Amniotic stem cell (primary cell): ENCODE results near the gene LRPAP1.
"Not testable (repeated sequence)": the region's sequence is repeated elsewhere in the genome, so short reads cannot be mapped to it uniquely, and the experiment has no call there.

Source experiments
- DNase-seq: peaks from one replicate; lab custom pipeline; 2025; lab: John Stamatoyannopoulos, UW

LRPAP1 gene

GRCh38 chr4:3560465-3560864 lies 28.2 kb upstream of the LRPAP1 start:
- DNase-seq: not testable (repeated sequence)

- not testable (repeated sequence) for DNase-seq
Observed at GRCh38 chr4:3559381-3560290, 27.4 kb upstream of the LRPAP1 start.

GRCh38 chr4:3558514-3558836 lies 26.3 kb upstream of the LRPAP1 start:
- not testable (repeated sequence) for DNase-seq

- not testable (repeated sequence) for DNase-seq
Observed at GRCh38 chr4:3557676-3558513, 25.7 kb upstream of the LRPAP1 start.

GRCh38 chr4:3557088-3557492 lies 24.9 kb upstream of the LRPAP1 start:
- DNase-seq: not testable (repeated sequence)

- not testable (repeated sequence) for DNase-seq
Observed at GRCh38 chr4:3556244-3556867, 24.1 kb upstream of the LRPAP1 start.

GRCh38 chr4:3555459-3556070 lies 23.3 kb upstream of the LRPAP1 start:
- not testable (repeated sequence) for DNase-seq

- DNase-seq: not testable (repeated sequence)
Observed at GRCh38 chr4:3551366-3551765, 19.1 kb upstream of the LRPAP1 start.

- DNase-seq: not testable (repeated sequence)
Observed at GRCh38 chr4:3550792-3551325, 18.6 kb upstream of the LRPAP1 start.

GRCh38 chr4:3550041-3550440 lies 17.8 kb upstream of the LRPAP1 start:
- not testable (repeated sequence) for DNase-seq

- DNase-seq: not testable (repeated sequence)
Observed at GRCh38 chr4:3549694-3550001, 17.4 kb upstream of the LRPAP1 start.

GRCh38 chr4:3548991-3549693 lies 16.9 kb upstream of the LRPAP1 start:
- DNase-seq: not testable (repeated sequence)

- not testable (repeated sequence) for DNase-seq
Observed at GRCh38 chr4:3546721-3547120, 14.5 kb upstream of the LRPAP1 start.

- DNase-seq: not testable (repeated sequence)
Observed at GRCh38 chr4:3545351-3545750, 13.1 kb upstream of the LRPAP1 start.

- not testable (repeated sequence) for DNase-seq
Observed at GRCh38 chr4:3544259-3545025, 12.2 kb upstream of the LRPAP1 start.

- not testable (repeated sequence) for DNase-seq
Observed at GRCh38 chr4:3543415-3543814, 11.2 kb upstream of the LRPAP1 start.

- DNase-seq: not testable (repeated sequence)
Observed at GRCh38 chr4:3538906-3539305, 6.7 kb upstream of the LRPAP1 start.

- DNase-seq: not testable (repeated sequence)
Observed at GRCh38 chr4:3535812-3536211, 3.6 kb upstream of the LRPAP1 start.

GRCh38 chr4:3533423-3533820 lies 1.2 kb upstream of the LRPAP1 start:
- no peak for DNase-seq

GRCh38 chr4:3532751-3533422 lies 665 bp upstream of the LRPAP1 start:
- DNase-seq: no peak
